IMR-90 (cell line): Measurements from ENCODE around the gene KDM4B. TPM values are rescaled to one million over a fixed set of nuclear protein-coding genes. Genes with fewer than 3 reads are reported as not detected.

ENCODE experiments used
- ATAC-seq: fragments of 200-7000 bp; cut with Tn5 transposase; 2 replicates; pipeline ENCODE4 v1.9.1; 2020; ENCODE audit warnings: low read depth, mild to moderate bottlenecking, moderate library complexity
- BruUV-seq: library from RNA; stranded (reverse); fragments of 400-500 nt; replicated peaks from 2 replicates; lab custom pipeline; 2021; lab: Mats Ljungman, UMichigan
- CTCF ChIA-PET: fragments of 300-600 bp; formaldehyde crosslinking; extraction: SDS; loops from one replicate; lab custom pipeline; 2021; ENCODE audit warnings: antibody characterized with exemption; lab: Yijun Ruan, JAX
- POLR2A ChIA-PET: fragments of 300-600 bp; sonication (Branson Sonifier 250); formaldehyde crosslinking; loops from one replicate; lab custom pipeline; 2022; ENCODE audit warnings: antibody characterized with exemption; ENCODE audit not compliant: unreplicated experiment; lab: Charles Lee
- DNase-seq: peaks from one replicate; pipeline ENCODE4 v3.0.0; 2013
- H2AFZ ChIP-seq: replicated peaks from 2 replicates; pipeline ENCODE3; 2013; ENCODE audit warnings: low read length, mild to moderate bottlenecking; ENCODE audit not compliant: poor library complexity
- H2AK5ac ChIP-seq: 2 replicates; pipeline ENCODE4 v1.6.1; 2013; ENCODE audit warnings: low read depth, low read length, inconsistent platforms
- H2AK9ac ChIP-seq: replicated peaks from 2 replicates; pipeline ENCODE3; 2013; ENCODE audit warnings: mild to moderate bottlenecking, low read depth, low read length, moderate library complexity; ENCODE audit not compliant: poor library complexity
- H2BK120ac ChIP-seq: 2 replicates; pipeline ENCODE4 v1.6.1; 2013; ENCODE audit warnings: low read depth, low read length, inconsistent platforms
- H2BK15ac ChIP-seq: 3 replicates; pipeline ENCODE4 v1.6.1; 2013; ENCODE audit warnings: low read depth, low read length, inconsistent platforms
- H2BK20ac ChIP-seq: 2 replicates; pipeline ENCODE4 v1.6.1; 2013; ENCODE audit warnings: low read depth, mild to moderate bottlenecking, inconsistent platforms, low read length, moderate library complexity
- H2BK5ac ChIP-seq: 2 replicates; pipeline ENCODE4 v1.6.1; 2013; ENCODE audit warnings: mild to moderate bottlenecking, low read depth, low read length, inconsistent platforms; ENCODE audit not compliant: poor library complexity, severe bottlenecking
- H3K14ac ChIP-seq: replicated peaks from 2 replicates; pipeline ENCODE4 v1.6.1; 2013; ENCODE audit warnings: low read depth, low read length, inconsistent platforms
- H3K18ac ChIP-seq: 2 replicates; pipeline ENCODE4 v1.6.1; 2013; ENCODE audit warnings: low read depth, low read length, control low read depth
- H3K23ac ChIP-seq: 2 replicates; pipeline ENCODE4 v1.6.1; 2013; ENCODE audit warnings: low read depth, low read length, inconsistent platforms
- H3K27ac ChIP-seq: 2 replicates; pipeline ENCODE4 v1.5.1; 2013; ENCODE audit warnings: mild to moderate bottlenecking, control low read depth, low read length; ENCODE audit not compliant: insufficient read depth
- H3K27me3 ChIP-seq: 2 replicates; pipeline ENCODE4 v1.6.1; 2013; ENCODE audit warnings: low read length; ENCODE audit not compliant: control insufficient read depth, insufficient read depth
- H3K36me3 ChIP-seq: 2 replicates; pipeline ENCODE4 v1.6.1; 2013; ENCODE audit warnings: low read length, mixed read lengths; ENCODE audit not compliant: control insufficient read depth, insufficient read depth
- H3K4ac ChIP-seq: 2 replicates; pipeline ENCODE4 v1.6.1; 2013; ENCODE audit warnings: low read depth, low read length, inconsistent platforms
- H3K4me1 ChIP-seq: 2 replicates; pipeline ENCODE4 v1.6.1; 2013; ENCODE audit warnings: low read length, mixed read lengths; ENCODE audit not compliant: control insufficient read depth, insufficient read depth
- H3K4me2 ChIP-seq: 2 replicates; pipeline ENCODE4 v1.6.1; 2013; ENCODE audit warnings: low read depth, mild to moderate bottlenecking, control low read depth, low read length, moderate library complexity
- H3K4me3 ChIP-seq: 2 replicates; pipeline ENCODE4 v1.5.1; 2013; ENCODE audit warnings: low read depth, mild to moderate bottlenecking, control low read depth, low read length, moderate library complexity; ENCODE audit not compliant: insufficient read depth
- H3K56ac ChIP-seq: 2 replicates; pipeline ENCODE4 v1.6.1; 2013; ENCODE audit warnings: low read length, inconsistent platforms; ENCODE audit not compliant: insufficient read depth; ENCODE audit errors: extremely low read depth
- H3K79me1 ChIP-seq, 2 experiments: 2 replicates each; pipeline ENCODE4 v1.6.1; 2013; ENCODE audit warnings: low read length in 2 of 2, inconsistent platforms in 1 of 2, low read depth in 1 of 2
- H3K9ac ChIP-seq: 2 replicates; pipeline ENCODE4 v1.6.1; 2013; ENCODE audit warnings: low read depth, low read length, control low read depth
- H3K9me1 ChIP-seq: 2 replicates; pipeline ENCODE4 v1.6.1; 2013; ENCODE audit warnings: low read length, inconsistent platforms; ENCODE audit not compliant: insufficient read depth
- H3K9me3 ChIP-seq: 2 replicates; pipeline ENCODE4 v1.6.1; 2013; ENCODE audit warnings: low read length; ENCODE audit not compliant: control insufficient read depth, insufficient read depth
- H4K20me1 ChIP-seq: 2 replicates; pipeline ENCODE4 v1.6.1; 2013; ENCODE audit warnings: low read length, inconsistent platforms; ENCODE audit not compliant: insufficient read depth
- H4K5ac ChIP-seq: 2 replicates; pipeline ENCODE4 v1.6.1; 2013; ENCODE audit warnings: mild to moderate bottlenecking, low read depth, low read length, control low read depth
- H4K8ac ChIP-seq, 2 experiments: 2 replicates each; pipeline ENCODE4 v1.6.1; 2013; ENCODE audit warnings: low read depth in 2 of 2, low read length in 2 of 2, control low read depth in 1 of 2, inconsistent platforms in 1 of 2
- H4K91ac ChIP-seq: 2 replicates; pipeline ENCODE4 v1.6.1; 2013; ENCODE audit warnings: low read depth, low read length, inconsistent platforms; ENCODE audit not compliant: insufficient read depth
- BHLHE40 ChIP-seq: fragments of 150-350 bp; IDR thresholded peaks from 2 replicates; pipeline ENCODE4 v1.6.1; 2016; ENCODE audit warnings: mild to moderate bottlenecking, low read depth, low read length
- CEBPB ChIP-seq: IDR thresholded peaks from 2 replicates; pipeline ENCODE4 v1.6.1; 2012; ENCODE audit warnings: low read depth, low read length, improper control_type of control experiment
- CHD1 ChIP-seq: IDR thresholded peaks from 2 replicates; pipeline ENCODE4 v1.6.1; 2012; ENCODE audit warnings: low read depth, low read length, improper control_type of control experiment
- CTCF ChIP-seq: conservative IDR thresholded peaks from 2 replicates; pipeline ENCODE4 v1.5.1; 2012; ENCODE audit warnings: mild to moderate bottlenecking, low read depth, low read length, improper control_type of control experiment
- FOS ChIP-seq: fragments of 150-350 bp; IDR thresholded peaks from 2 replicates; pipeline ENCODE4 v1.6.1; 2016; ENCODE audit warnings: low read depth, low read length
- MAFK ChIP-seq: IDR thresholded peaks from 2 replicates; pipeline ENCODE4 v1.6.1; 2012; ENCODE audit warnings: low read depth, low read length, improper control_type of control experiment
- MAZ ChIP-seq: IDR thresholded peaks from 2 replicates; pipeline ENCODE4 v1.6.1; 2012; ENCODE audit warnings: low read depth, mild to moderate bottlenecking, low read length, improper control_type of control experiment, moderate library complexity, borderline replicate concordance
- NFE2L2 ChIP-seq: fragments of 150-350 bp; IDR thresholded peaks from 2 replicates; pipeline ENCODE4 v1.6.1; 2016; ENCODE audit warnings: low read depth, mild to moderate bottlenecking, low read length
- POLR2A ChIP-seq: IDR thresholded peaks from 2 replicates; pipeline ENCODE4 v1.6.1; 2012; ENCODE audit warnings: mild to moderate bottlenecking, low read depth, low read length
- RAD21 ChIP-seq: IDR thresholded peaks from 2 replicates; pipeline ENCODE4 v1.6.1; 2012; ENCODE audit warnings: low read length, improper control_type of control experiment
- RCOR1 ChIP-seq: IDR thresholded peaks from 2 replicates; pipeline ENCODE4 v1.6.1; 2012; ENCODE audit warnings: mild to moderate bottlenecking, low read length, improper control_type of control experiment; ENCODE audit not compliant: insufficient replicate concordance
- RFX5 ChIP-seq: IDR thresholded peaks from 2 replicates; pipeline ENCODE4 v1.8.0; 2012; ENCODE audit warnings: low read depth, mild to moderate bottlenecking, low read length, moderate library complexity
- SMC3 ChIP-seq: fragments of 150-350 bp; IDR thresholded peaks from 2 replicates; pipeline ENCODE4 v1.6.1; 2016; ENCODE audit warnings: low read depth, mild to moderate bottlenecking, antibody characterized with exemption, low read length, moderate library complexity
- WGBS, 2 experiments: methylation state at CpG; one replicate each; pipeline versions ENCODE4 v1.1.5 to v1.1.7; 2013; ENCODE audit warnings: missing lambda C conversion rate in 2 of 2; ENCODE audit not compliant: insufficient read length in 1 of 2; ENCODE audit errors: extremely low coverage in 2 of 2; 5-methylcytosine and 5-hydroxymethylcytosine counted together
- dilution Hi-C: fragments of 300-500 bp; cut with HindIII; formaldehyde crosslinking; loops from one replicate; pipeline ENCODE4 v1.14.3; 2018; ENCODE audit warnings: low sequenced_read_pairs; ENCODE audit not compliant: unreplicated experiment
- in situ Hi-C: fragments of 300-500 bp; cut with MboI; formaldehyde crosslinking; loops from 3 replicates; pipeline ENCODE4 v1.14.3; 2019; ENCODE audit warnings: low sequenced_read_pairs, inconsistent platforms, mixed read lengths
- intact Hi-C: fragments of 100-400 bp; cut with micrococcal nuclease; formaldehyde crosslinking; loops from 2 replicates; pipeline ENCODE4 v1.10.0; 2022
- polyA plus RNA-seq, 3 experiments: library from polyadenylated mRNA; depleted of rRNA; stranded (reverse); fragments of >200 nt; gene quantifications; 2 replicates each; pipeline ENCODE4 v1.2.3, GENCODE V29; 2012; ENCODE audit warnings: low replicate concordance in 1 of 3
- total RNA-seq: library from RNA; depleted of rRNA; stranded (reverse); fragments of >200 nt; gene quantifications from 2 replicates; pipeline ENCODE4 v1.2.3, GENCODE V29; 2012

Gene KDM4B
- total and polyA plus RNA-seq, 2 of the 4 experiments (the other 2 are of a cell fraction), result 5.0 to 17.9 TPM

- ATAC-seq, result no peak
- Histone ChIP-seq H3K27me3 (no peaks in the 10 kb centered on the region), H3K79me1 (peaks cover 6 to 52% of the 10 kb centered on the region in 2 experiments), H3K4me3 (no peak overlapping the region), H4K8ac (no peak overlapping the region), H3K4ac (no peak overlapping the region), H2BK5ac (no peak overlapping the region), H2AK9ac (no peak overlapping the region), H3K56ac (no peak overlapping the region; the same call in 1 of the 2 replicates), H4K91ac (no peak overlapping the region), H2AK5ac (no peak overlapping the region), H4K5ac (no peak overlapping the region), H3K4me2 (no peak overlapping the region), H3K4me1 (no peaks in the 10 kb centered on the region), H3K36me3 (peaks cover 38% of the 10 kb centered on the region), H3K27ac (no peak overlapping the region), H3K23ac (no peak overlapping the region), H2AFZ (no peak overlapping the region), H3K14ac (no peak overlapping the region), H2BK20ac (no peak overlapping the region), H4K20me1 (peaks cover 59% of the 10 kb centered on the region), H3K9ac (no peak overlapping the region), H3K9me3 (no peaks in the 10 kb centered on the region), H3K9me1 (peaks cover 6% of the 10 kb centered on the region; the same call in 1 of the 2 replicates), H2BK120ac (no peak overlapping the region), H3K18ac (no peak overlapping the region), H2BK15ac (no peak overlapping the region)
- dilution Hi-C loops, result no loop called here
- DNase-seq, result no peak
- intact Hi-C loops, result no loop called here
- in situ Hi-C loops, result loop anchor here (5.0 kb wide), 1 partner anchor 522 kb away; no protein-coding TSS in a partner anchor
- ChIA-PET CTCF (no interaction called here), POLR2A (no interaction called here)
- 93% methylated on average over 23 of the region's 35 CpGs; no CpG with 5 or more reads in 1 of the 2 experiments for WGBS, 2 experiments
- no TSS peak for BruUV-seq
- TF ChIP-seq MAZ (no peak), MAFK (no peak), RCOR1 (no peak), FOS (no peak), BHLHE40 (no peak), SMC3 (no peak), CHD1 (no peak), CEBPB (no peak), NFE2L2 (no peak), RAD21 (no peak), POLR2A (no peak), RFX5 (no peak), CTCF (no peak)
Observed at GRCh38 chr19:5054551-5055456, 85.9 kb downstream of the KDM4B start.
